SK-N-SH (cell line): ENCODE results near the gene CLCC1. TPM values are rescaled to one million over a fixed set of nuclear protein-coding genes. Genes with fewer than 3 reads are reported as not detected.

Source experiments
- CTCF ChIA-PET: fragments of 300-600, 350-600 bp; formaldehyde crosslinking; extraction: SDS; loops from one replicate; lab custom pipeline; 2021; lab: Yijun Ruan, JAX
- POLR2A ChIA-PET: fragments of 350-600 bp; sonication (Branson Sonifier 250); formaldehyde crosslinking; extraction: SDS; loops from one replicate; lab custom pipeline; 2020; ENCODE audit warnings: antibody characterized with exemption, inconsistent platforms; lab: Yijun Ruan, JAX
- DNase-seq: peaks from one replicate; pipeline ENCODE4 v3.0.0; 2012
- H2AFZ ChIP-seq: fragments of 200-600 bp; sonication (generic); 2 replicates; pipeline ENCODE4 v1.8.1; 2016; ENCODE audit warnings: antibody characterized with exemption, mild to moderate bottlenecking, low read depth
- H3F3A ChIP-seq: fragments of 200-600 bp; sonication (generic); replicated peaks from 2 replicates; pipeline ENCODE3; 2016; ENCODE audit warnings: antibody characterized with exemption, mild to moderate bottlenecking; ENCODE audit not compliant: insufficient read depth
- H3K27ac ChIP-seq, 2 experiments: fragments of 200-500 bp in 1 of 2; fragments of 200-600 bp in 1 of 2; sonication (Bioruptor generic) in 1 of 2; sonication (generic), shearing (Covaris generic) in 1 of 2; 2 replicates each; pipeline versions ENCODE4 v1.5.1 to v1.6.1; 2014 to 2016; ENCODE audit warnings: low read depth in 2 of 2, inconsistent platforms in 1 of 2, low read length in 1 of 2, mild to moderate bottlenecking in 1 of 2, mixed read lengths in 1 of 2
- H3K27me3 ChIP-seq: fragments of 200-600 bp; sonication (generic), shearing (Covaris generic); 2 replicates; pipeline ENCODE4 v1.6.1; 2016; ENCODE audit warnings: mixed run types; ENCODE audit not compliant: insufficient read depth
- H3K36me3 ChIP-seq, 2 experiments: fragments of 200-500 bp in 1 of 2; fragments of 200-600 bp in 1 of 2; sonication (Bioruptor generic) in 1 of 2; sonication (generic) in 1 of 2; replicated peaks in 1 of 2; 2 replicates each; pipeline versions ENCODE3 to v1.5.1; 2014 to 2016; ENCODE audit warnings: low read length in 1 of 2, mild to moderate bottlenecking in 1 of 2; ENCODE audit not compliant: insufficient read depth in 2 of 2, control insufficient read depth in 1 of 2
- H3K4me1 ChIP-seq, 2 experiments: fragments of 200-500 bp in 1 of 2; fragments of 200-600 bp in 1 of 2; sonication (Bioruptor generic) in 1 of 2; sonication (generic), shearing (Covaris generic) in 1 of 2; 2 replicates each; pipeline versions ENCODE4 v1.5.1 to v1.6.1; 2014 to 2016; ENCODE audit warnings: low read depth in 1 of 2, low read length in 1 of 2, mixed run types in 1 of 2; ENCODE audit not compliant: insufficient read depth in 2 of 2, control insufficient read depth in 1 of 2
- H3K4me2 ChIP-seq: fragments of 200-600 bp; sonication (generic), shearing (Covaris generic); 2 replicates; pipeline ENCODE4 v1.6.1; 2017; ENCODE audit warnings: mixed run types
- H3K4me3 ChIP-seq, 2 experiments: fragments of 200-500 bp in 1 of 2; fragments of 200-600 bp in 1 of 2; sonication (Bioruptor generic) in 1 of 2; sonication (generic), shearing (Covaris generic) in 1 of 2; 2 replicates each; pipeline versions ENCODE4 v1.5.1 to v1.8.1; 2014 to 2016; ENCODE audit warnings: low read depth in 2 of 2, inconsistent platforms in 1 of 2, low read length in 1 of 2, mild to moderate bottlenecking in 1 of 2, mixed read lengths in 1 of 2, moderate library complexity in 1 of 2
- H3K79me2 ChIP-seq: fragments of 200-600 bp; sonication (generic); 2 replicates; pipeline ENCODE4 v1.8.1; 2017; ENCODE audit warnings: mild to moderate bottlenecking; ENCODE audit not compliant: insufficient read depth
- H3K9ac ChIP-seq: fragments of 200-600 bp; sonication (generic); 2 replicates; pipeline ENCODE4 v1.6.1; 2017; ENCODE audit warnings: mixed run types
- H3K9me2 ChIP-seq: fragments of 200-600 bp; sonication (generic); 2 replicates; pipeline ENCODE4 v1.6.1; 2017; ENCODE audit warnings: mixed run types
- H3K9me3 ChIP-seq: fragments of 200-600 bp; sonication (generic); 2 replicates; pipeline ENCODE4 v1.6.1; 2017; ENCODE audit warnings: mixed run types, mild to moderate bottlenecking, moderate library complexity
- H4K20me1 ChIP-seq: fragments of 200-600 bp; sonication (generic); 2 replicates; pipeline ENCODE4 v1.6.1; 2017; ENCODE audit warnings: mild to moderate bottlenecking, mixed run types; ENCODE audit not compliant: insufficient read depth
- ELF1 ChIP-seq: IDR thresholded peaks from 2 replicates; pipeline ENCODE4 v1.4.0; 2012
- EP300 ChIP-seq, 2 experiments: IDR thresholded peaks; 2 replicates each; pipeline versions ENCODE4 v1.4.0 to v1.6.1; 2012; ENCODE audit warnings: borderline replicate concordance in 1 of 2, low read depth in 1 of 2, low read length in 1 of 2
- FOSL2 ChIP-seq: IDR thresholded peaks from 2 replicates; pipeline ENCODE4 v1.4.0; 2012; ENCODE audit warnings: low read depth, mild to moderate bottlenecking, moderate library complexity, borderline replicate concordance
- GABPA ChIP-seq: IDR thresholded peaks from 2 replicates; pipeline ENCODE4 v1.4.0; 2012; ENCODE audit warnings: low read depth, mild to moderate bottlenecking
- GATA2 ChIP-seq: sonication (generic); formaldehyde crosslinking; IDR thresholded peaks from 2 replicates; pipeline ENCODE4 v1.5.0; 2020; ENCODE audit warnings: mild to moderate bottlenecking, missing genetic modification reagents
- JUND ChIP-seq: IDR thresholded peaks from 2 replicates; pipeline ENCODE4 v1.4.0; 2012
- MEF2A ChIP-seq: IDR thresholded peaks from 2 replicates; pipeline ENCODE4 v1.4.0; 2012; ENCODE audit warnings: low read depth, borderline replicate concordance
- NFIC ChIP-seq: IDR thresholded peaks from 2 replicates; pipeline ENCODE4 v1.4.0; 2012; ENCODE audit warnings: borderline replicate concordance
- NRF1 ChIP-seq: IDR thresholded peaks from 2 replicates; pipeline ENCODE4 v1.6.1; 2012; ENCODE audit warnings: low read depth, mild to moderate bottlenecking, low read length
- POLR2AphosphoS5 ChIP-seq: IDR thresholded peaks from 2 replicates; pipeline ENCODE4 v1.6.1; 2012; ENCODE audit warnings: low read depth, low read length
- RAD21 ChIP-seq: IDR thresholded peaks from 2 replicates; pipeline ENCODE4 v1.6.1; 2012; ENCODE audit warnings: mild to moderate bottlenecking, low read length
- SIN3A ChIP-seq: IDR thresholded peaks from 2 replicates; pipeline ENCODE4 v1.6.1; 2012; ENCODE audit warnings: low read depth, mild to moderate bottlenecking, low read length, moderate library complexity, borderline replicate concordance
- SMC3 ChIP-seq: IDR thresholded peaks from 2 replicates; pipeline ENCODE4 v1.6.1; 2012; ENCODE audit warnings: low read depth, low read length, improper control_type of control experiment
- TAF1 ChIP-seq: IDR thresholded peaks from 2 replicates; pipeline ENCODE4 v1.6.1; 2012; ENCODE audit warnings: low read depth, mild to moderate bottlenecking, low read length, moderate library complexity, borderline replicate concordance
- TCF12 ChIP-seq: IDR thresholded peaks from 2 replicates; pipeline ENCODE4 v1.4.0; 2012
- YY1 ChIP-seq: IDR thresholded peaks from 2 replicates; pipeline ENCODE4 v1.4.0; 2012; ENCODE audit warnings: low read depth, mild to moderate bottlenecking
- WGBS: methylation state at CpG from one replicate; pipeline ENCODE4 v1.1.6; 2017; ENCODE audit warnings: low lambda C conversion rate; 5-methylcytosine and 5-hydroxymethylcytosine counted together
- polyA plus RNA-seq, 3 experiments: library from polyadenylated mRNA; depleted of rRNA; stranded (reverse); fragments of >200 nt; gene quantifications; 2 replicates each; pipeline ENCODE4 v1.2.3, GENCODE V29; 2012
- TF ChIP-seq, protein P1 (sequence below): IDR thresholded peaks from 2 replicates; pipeline ENCODE4; 2012
- TF ChIP-seq, protein P2 (sequence below): fragments of 200-600 bp; sonication (generic); IDR thresholded peaks from 2 replicates; pipeline ENCODE4 v1.6.1; 2017; ENCODE audit warnings: antibody characterized with exemption, mild to moderate bottlenecking, moderate library complexity
- TF ChIP-seq, protein P3 (sequence below): IDR thresholded peaks from 2 replicates; pipeline ENCODE4 v1.4.0; 2012; ENCODE audit warnings: low read depth, borderline replicate concordance
- TF ChIP-seq, protein P4 (sequence below): IDR thresholded peaks from 2 replicates; pipeline ENCODE4 v1.6.1; 2012; ENCODE audit warnings: mild to moderate bottlenecking, low read depth, low read length, moderate library complexity
- TF ChIP-seq, protein P5 (sequence below): fragments of 150-350 bp; IDR thresholded peaks from 2 replicates; pipeline ENCODE4 v1.6.1; 2016; ENCODE audit warnings: mild to moderate bottlenecking, low read depth, low read length

Gene CLCC1, protein sequence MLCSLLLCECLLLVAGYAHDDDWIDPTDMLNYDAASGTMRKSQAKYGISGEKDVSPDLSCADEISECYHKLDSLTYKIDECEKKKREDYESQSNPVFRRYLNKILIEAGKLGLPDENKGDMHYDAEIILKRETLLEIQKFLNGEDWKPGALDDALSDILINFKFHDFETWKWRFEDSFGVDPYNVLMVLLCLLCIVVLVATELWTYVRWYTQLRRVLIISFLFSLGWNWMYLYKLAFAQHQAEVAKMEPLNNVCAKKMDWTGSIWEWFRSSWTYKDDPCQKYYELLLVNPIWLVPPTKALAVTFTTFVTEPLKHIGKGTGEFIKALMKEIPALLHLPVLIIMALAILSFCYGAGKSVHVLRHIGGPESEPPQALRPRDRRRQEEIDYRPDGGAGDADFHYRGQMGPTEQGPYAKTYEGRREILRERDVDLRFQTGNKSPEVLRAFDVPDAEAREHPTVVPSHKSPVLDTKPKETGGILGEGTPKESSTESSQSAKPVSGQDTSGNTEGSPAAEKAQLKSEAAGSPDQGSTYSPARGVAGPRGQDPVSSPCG
- 20.0 and 27.0 TPM in 2 replicates for polyA plus RNA-seq (2012; rRNA removed)
- polyA plus RNA-seq (2012; cell fraction: cytosol; rRNA removed): 23.3 and 28.5 TPM in 2 replicates
- polyA plus RNA-seq (2012; cell fraction: nucleus; rRNA removed): 22.0 and 31.3 TPM in 2 replicates

DNA sequence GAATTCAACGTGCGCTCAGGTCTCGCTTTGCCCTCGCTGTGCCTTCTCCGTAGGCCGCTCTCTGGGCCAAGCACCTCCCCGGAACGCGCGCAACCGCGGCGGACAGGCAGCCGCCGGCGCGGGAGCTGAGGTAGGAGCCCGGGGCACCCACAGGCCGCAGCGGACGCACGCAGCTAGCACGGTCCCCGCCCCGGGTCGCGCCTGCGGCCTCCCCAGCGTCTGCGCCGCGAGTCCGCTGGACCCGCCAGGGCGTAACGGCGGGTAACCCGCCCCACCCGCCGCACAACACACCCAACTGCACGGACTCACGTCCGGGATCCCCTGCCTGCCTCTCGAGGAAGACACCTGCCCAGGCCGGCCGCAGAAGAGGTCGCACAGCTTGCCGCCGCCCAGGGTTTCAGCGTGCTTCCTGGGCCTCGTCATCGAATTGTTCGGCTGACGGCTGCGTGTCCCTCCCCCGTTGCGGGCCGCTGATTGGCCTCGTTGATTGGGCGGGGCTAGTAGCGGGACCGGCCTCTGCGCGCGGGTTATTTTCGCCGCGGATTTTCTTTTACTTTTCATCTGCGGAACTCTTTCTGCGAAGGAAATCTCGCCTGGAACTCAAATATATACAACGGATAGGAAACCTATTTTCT lies at the start of gene CLCC1:
Gene CLCC1, minus strand, starts transcription at position 433 of the 635 bp plus-strand sequence. CDS start 13,047 bp downstream, outside the sequence.
- Histone ChIP-seq H3K36me3 (peaks cover 0 to 8% of the 10 kb centered on the region in 2 experiments), H3K9me2 (no peaks in the 10 kb centered on the region), H3K79me2 (peaks cover 47% of the 10 kb centered on the region), H4K20me1 (0 out of 2 replicates have a peak, but pooled peaks cover 5% of the 10 kb centered on the region), H3K9ac (peak within 1 kb of the TSS; percentile 78), H3K9me3 (no peaks in the 10 kb centered on the region), H3K4me1 (peaks cover 4 to 6% of the 10 kb centered on the region in 2 experiments; a peak in 3 of 4 replicates), H2AFZ (peak within 1 kb of the TSS; percentile 85), H3F3A (no peaks in the 10 kb centered on the region), H3K4me2 (peak within 1 kb of the TSS; percentile 91), H3K27ac (peak within 1 kb of the TSS; percentile 71 to 89), H3K4me3 (peak within 1 kb of the TSS; percentile 62 to 97), H3K27me3 (no peaks in the 10 kb centered on the region)
- peak; percentile 94 for DNase-seq
- CTCF ChIA-PET: interaction anchor here (0.7 to 4.0 kb wide), 3 partner anchors 22 to 149 kb away, joined by 3 to 11 read pairs (median 4); a partner anchor contains a TSS
- WGBS: 0% methylated on average over 32 of the region's 72 CpGs
- POLR2A ChIA-PET: interaction anchor here (0.7 to 1.3 kb wide), 3 partner anchors 11 to 137 kb away, joined by 3 to 4 read pairs (median 3); no protein-coding TSS in a partner anchor
- TF ChIP-seq FOSL2: no peak; the same call in 1 of the 2 replicates
- TF ChIP-seq, protein P1, sequence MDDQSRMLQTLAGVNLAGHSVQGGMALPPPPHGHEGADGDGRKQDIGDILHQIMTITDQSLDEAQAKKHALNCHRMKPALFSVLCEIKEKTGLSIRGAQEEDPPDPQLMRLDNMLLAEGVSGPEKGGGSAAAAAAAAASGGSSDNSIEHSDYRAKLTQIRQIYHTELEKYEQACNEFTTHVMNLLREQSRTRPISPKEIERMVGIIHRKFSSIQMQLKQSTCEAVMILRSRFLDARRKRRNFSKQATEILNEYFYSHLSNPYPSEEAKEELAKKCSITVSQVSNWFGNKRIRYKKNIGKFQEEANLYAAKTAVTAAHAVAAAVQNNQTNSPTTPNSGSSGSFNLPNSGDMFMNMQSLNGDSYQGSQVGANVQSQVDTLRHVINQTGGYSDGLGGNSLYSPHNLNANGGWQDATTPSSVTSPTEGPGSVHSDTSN: no peak
- TF ChIP-seq, protein P2, sequence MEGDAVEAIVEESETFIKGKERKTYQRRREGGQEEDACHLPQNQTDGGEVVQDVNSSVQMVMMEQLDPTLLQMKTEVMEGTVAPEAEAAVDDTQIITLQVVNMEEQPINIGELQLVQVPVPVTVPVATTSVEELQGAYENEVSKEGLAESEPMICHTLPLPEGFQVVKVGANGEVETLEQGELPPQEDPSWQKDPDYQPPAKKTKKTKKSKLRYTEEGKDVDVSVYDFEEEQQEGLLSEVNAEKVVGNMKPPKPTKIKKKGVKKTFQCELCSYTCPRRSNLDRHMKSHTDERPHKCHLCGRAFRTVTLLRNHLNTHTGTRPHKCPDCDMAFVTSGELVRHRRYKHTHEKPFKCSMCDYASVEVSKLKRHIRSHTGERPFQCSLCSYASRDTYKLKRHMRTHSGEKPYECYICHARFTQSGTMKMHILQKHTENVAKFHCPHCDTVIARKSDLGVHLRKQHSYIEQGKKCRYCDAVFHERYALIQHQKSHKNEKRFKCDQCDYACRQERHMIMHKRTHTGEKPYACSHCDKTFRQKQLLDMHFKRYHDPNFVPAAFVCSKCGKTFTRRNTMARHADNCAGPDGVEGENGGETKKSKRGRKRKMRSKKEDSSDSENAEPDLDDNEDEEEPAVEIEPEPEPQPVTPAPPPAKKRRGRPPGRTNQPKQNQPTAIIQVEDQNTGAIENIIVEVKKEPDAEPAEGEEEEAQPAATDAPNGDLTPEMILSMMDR: no peak
- TF ChIP-seq MEF2A: no peak
- no peak; the same call in 1 of the 2 replicates for TF ChIP-seq JUND
- TF ChIP-seq, protein P3, sequence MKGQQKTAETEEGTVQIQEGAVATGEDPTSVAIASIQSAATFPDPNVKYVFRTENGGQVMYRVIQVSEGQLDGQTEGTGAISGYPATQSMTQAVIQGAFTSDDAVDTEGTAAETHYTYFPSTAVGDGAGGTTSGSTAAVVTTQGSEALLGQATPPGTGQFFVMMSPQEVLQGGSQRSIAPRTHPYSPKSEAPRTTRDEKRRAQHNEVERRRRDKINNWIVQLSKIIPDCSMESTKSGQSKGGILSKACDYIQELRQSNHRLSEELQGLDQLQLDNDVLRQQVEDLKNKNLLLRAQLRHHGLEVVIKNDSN: no peak
- no peak; a peak in 1 of 4 replicates for TF ChIP-seq EP300 (IDR thresholded peaks at IDR 0.05; ENCODE audit: borderline replicate concordance in 1 of 2, low read depth in 1 of 2, low read length in 1 of 2)
- 0 out of 2 replicates have a peak, but pooled peaks have one; percentile 44 for TF ChIP-seq ELF1
- TF ChIP-seq NFIC: no peak
- TF ChIP-seq RAD21: no peak
- TF ChIP-seq NRF1: peak; percentile 22
- TF ChIP-seq, protein P4, sequence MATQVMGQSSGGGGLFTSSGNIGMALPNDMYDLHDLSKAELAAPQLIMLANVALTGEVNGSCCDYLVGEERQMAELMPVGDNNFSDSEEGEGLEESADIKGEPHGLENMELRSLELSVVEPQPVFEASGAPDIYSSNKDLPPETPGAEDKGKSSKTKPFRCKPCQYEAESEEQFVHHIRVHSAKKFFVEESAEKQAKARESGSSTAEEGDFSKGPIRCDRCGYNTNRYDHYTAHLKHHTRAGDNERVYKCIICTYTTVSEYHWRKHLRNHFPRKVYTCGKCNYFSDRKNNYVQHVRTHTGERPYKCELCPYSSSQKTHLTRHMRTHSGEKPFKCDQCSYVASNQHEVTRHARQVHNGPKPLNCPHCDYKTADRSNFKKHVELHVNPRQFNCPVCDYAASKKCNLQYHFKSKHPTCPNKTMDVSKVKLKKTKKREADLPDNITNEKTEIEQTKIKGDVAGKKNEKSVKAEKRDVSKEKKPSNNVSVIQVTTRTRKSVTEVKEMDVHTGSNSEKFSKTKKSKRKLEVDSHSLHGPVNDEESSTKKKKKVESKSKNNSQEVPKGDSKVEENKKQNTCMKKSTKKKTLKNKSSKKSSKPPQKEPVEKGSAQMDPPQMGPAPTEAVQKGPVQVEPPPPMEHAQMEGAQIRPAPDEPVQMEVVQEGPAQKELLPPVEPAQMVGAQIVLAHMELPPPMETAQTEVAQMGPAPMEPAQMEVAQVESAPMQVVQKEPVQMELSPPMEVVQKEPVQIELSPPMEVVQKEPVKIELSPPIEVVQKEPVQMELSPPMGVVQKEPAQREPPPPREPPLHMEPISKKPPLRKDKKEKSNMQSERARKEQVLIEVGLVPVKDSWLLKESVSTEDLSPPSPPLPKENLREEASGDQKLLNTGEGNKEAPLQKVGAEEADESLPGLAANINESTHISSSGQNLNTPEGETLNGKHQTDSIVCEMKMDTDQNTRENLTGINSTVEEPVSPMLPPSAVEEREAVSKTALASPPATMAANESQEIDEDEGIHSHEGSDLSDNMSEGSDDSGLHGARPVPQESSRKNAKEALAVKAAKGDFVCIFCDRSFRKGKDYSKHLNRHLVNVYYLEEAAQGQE: no peak
- peak; percentile 93 for TF ChIP-seq POLR2AphosphoS5
- TF ChIP-seq SMC3: no peak
- TF ChIP-seq YY1: no peak
- no peak for TF ChIP-seq SIN3A
- TF ChIP-seq, protein P5, sequence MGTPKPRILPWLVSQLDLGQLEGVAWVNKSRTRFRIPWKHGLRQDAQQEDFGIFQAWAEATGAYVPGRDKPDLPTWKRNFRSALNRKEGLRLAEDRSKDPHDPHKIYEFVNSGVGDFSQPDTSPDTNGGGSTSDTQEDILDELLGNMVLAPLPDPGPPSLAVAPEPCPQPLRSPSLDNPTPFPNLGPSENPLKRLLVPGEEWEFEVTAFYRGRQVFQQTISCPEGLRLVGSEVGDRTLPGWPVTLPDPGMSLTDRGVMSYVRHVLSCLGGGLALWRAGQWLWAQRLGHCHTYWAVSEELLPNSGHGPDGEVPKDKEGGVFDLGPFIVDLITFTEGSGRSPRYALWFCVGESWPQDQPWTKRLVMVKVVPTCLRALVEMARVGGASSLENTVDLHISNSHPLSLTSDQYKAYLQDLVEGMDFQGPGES: no peak
- TF ChIP-seq GABPA: no peak
- TF ChIP-seq TAF1: peak; percentile 52; the same call in 1 of the 2 replicates
- TF ChIP-seq TCF12: peak; percentile 5; the same call in 1 of the 2 replicates
- no peak for TF ChIP-seq GATA2
